ENCODE data around the gene TRIM42.

TRIM42 gene

DNA sequence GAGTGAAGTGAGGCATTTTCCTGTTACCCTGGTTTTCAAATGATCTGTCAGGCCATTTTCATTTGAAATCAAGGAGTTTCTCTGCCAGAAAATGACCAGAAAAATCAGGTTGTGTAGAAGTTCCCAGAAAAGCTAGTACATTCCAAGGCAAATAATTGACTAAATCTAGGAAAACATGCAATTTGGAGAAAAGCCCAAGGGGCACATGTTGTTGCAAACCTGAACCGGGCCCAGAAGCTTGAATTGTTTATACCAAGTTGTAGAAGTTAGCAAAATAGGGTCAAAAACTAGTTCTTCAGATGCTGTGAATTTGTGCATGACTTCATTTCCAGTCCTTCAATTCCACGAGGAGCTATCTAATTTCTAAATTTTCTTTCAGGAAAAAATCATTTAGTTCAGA is 31.0 kb downstream of the TRIM42 start:
- DNase-seq (ENCODE audit: low read depth) = no peak
- TF ChIP-seq, protein P1, sequence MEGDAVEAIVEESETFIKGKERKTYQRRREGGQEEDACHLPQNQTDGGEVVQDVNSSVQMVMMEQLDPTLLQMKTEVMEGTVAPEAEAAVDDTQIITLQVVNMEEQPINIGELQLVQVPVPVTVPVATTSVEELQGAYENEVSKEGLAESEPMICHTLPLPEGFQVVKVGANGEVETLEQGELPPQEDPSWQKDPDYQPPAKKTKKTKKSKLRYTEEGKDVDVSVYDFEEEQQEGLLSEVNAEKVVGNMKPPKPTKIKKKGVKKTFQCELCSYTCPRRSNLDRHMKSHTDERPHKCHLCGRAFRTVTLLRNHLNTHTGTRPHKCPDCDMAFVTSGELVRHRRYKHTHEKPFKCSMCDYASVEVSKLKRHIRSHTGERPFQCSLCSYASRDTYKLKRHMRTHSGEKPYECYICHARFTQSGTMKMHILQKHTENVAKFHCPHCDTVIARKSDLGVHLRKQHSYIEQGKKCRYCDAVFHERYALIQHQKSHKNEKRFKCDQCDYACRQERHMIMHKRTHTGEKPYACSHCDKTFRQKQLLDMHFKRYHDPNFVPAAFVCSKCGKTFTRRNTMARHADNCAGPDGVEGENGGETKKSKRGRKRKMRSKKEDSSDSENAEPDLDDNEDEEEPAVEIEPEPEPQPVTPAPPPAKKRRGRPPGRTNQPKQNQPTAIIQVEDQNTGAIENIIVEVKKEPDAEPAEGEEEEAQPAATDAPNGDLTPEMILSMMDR (conservative IDR thresholded peaks at IDR 0.05; ENCODE audit: low read length) = no peak

DNA sequence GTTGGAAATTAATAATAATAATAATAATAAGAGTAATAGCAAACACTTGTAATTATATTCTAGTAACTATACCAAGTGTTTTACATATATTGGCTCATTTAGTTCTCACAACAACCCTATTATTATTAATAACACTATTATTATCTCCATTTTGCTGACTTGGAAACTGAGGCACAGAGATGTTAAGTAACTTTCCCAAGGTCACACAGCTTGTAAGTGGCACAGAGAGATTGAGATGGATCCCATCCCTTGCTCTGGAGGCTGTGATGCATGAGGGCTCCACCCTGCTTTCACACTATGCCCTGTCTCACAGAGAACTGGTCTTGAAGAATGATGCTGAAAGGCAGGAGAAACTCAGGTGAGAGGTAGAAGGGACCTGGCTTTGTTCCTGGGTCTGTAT is 31.9 kb downstream of the TRIM42 start:
- H3K4me3 ChIP-seq (ENCODE audit: low read length) = no peak overlapping the region
- DNase-seq (ENCODE audit: low read depth) = no peak
- TF ChIP-seq, protein P1 (conservative IDR thresholded peaks at IDR 0.05; ENCODE audit: low read length) = no peak

More for the DNA sequence above, 31.0 kb downstream of the TRIM42 start:
- no peak overlapping the region for H3K4me3 ChIP-seq (ENCODE audit: low read length)

DNA sequence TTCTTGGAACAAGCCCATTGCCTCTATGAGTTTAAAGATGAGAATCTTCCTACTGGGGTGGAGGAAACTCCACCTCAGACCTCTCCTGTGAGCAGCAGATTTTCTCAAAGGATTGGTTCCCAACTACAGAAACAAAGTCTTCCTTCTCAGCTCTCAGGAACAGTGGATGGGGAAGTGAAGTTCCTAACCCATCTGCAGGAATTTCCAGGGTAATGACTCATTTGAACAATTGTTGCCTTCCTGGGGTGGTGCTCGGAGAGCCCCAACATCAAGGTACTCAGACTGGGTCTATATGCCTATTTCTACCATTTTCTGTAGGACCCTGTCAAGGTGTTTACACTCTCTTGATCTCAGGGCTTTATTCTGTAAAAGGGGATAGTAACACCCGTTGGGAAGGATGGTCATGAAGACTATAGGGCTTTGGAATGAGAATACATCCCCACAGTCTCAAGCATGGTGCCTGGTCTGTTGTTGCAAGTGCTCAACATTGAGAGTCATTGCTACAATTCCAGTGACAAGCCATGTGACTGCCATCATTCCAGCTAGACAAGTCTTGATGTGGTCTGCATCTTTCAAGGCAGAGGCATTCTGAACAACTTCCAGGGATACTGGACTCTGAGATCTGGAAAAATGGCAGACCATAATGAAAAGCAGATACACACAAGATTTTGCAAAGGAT is 33.0 kb downstream of the TRIM42 start:
- TF ChIP-seq, protein P1 (conservative IDR thresholded peaks at IDR 0.05; ENCODE audit: low read length) = no peak
- DNase-seq (ENCODE audit: low read depth) = no peak

DNA sequence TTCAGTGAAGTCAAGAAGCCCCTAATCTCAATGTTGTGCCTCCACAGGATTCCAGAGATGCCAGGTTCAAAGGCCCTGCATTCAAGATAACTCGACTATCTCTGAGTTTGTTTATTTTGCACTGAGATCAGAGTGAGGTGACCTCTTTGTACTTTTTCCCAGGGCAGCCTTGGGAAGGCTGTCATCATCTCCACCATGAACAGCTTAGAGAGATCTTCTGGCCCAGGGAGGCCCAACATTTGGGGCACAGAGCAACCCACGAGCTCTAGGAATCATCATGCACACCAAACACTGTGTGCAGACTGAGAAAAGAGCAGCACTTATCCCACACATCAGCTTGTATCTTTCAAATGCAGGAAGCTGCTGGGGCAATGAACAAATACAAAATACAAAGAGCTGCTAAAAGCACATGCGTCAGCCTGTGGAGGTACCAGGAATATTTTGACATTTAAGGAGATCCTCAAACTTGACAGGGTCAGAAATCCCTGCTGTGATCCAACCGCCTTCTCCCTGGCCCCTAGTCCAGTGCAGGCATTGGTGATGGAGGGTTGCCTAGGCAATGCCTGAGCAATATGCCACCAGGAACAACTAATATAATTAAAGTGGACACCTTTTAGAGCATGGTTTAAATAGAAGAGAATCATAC is 33.6 kb downstream of the TRIM42 start:
- DNase-seq (ENCODE audit: low read depth) = no peak
- TF ChIP-seq, protein P1 (conservative IDR thresholded peaks at IDR 0.05; ENCODE audit: low read length) = no peak
- no peak overlapping the region for H3K4me3 ChIP-seq (ENCODE audit: low read length)

More for the DNA sequence above, 33.0 kb downstream of the TRIM42 start:
- H3K4me3 ChIP-seq (ENCODE audit: low read length) = no peak overlapping the region

DNA sequence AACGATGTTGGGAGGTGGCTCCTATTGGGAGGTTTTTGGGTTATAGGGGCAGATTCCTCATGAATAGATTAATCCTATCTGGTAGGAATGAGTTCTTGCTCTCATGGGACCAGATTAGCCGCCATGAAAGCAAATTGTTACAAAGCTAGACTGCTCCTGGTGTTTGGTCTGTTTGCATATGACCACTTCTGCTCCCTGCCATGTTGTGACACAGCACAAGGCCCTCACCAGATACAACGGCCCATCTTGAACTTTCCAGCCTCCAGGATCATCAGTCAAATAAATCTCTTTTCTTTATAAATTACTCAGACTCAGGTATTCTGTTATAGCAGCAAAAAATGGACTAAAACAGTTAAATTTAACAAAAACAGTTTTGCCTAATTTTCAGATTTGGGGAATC is 34.4 kb downstream of the TRIM42 start:
- TF ChIP-seq, protein P1 (conservative IDR thresholded peaks at IDR 0.05; ENCODE audit: low read length) = no peak
- no peak for DNase-seq (ENCODE audit: low read depth)
- H3K4me3 ChIP-seq (ENCODE audit: low read length) = no peak overlapping the region

DNA sequence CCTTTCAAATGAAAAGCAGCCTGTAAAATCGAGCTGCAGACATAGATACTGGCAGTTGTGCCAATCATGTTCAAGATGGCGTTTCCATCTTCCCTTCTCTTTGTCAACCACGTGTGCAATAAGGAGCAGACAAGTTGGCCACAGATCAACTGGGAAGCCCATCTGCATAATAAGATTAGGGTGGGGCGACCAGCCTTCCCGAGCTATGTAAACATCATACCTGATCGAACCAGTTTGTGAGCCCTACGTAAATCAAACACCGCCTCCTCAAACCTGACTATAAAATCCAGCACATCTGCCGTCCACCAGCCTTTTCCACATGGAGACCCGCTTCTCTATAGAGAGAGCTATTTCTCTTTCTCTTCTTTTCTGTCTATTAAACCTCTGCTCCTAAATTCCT is 37.2 kb downstream of the TRIM42 start:
- TF ChIP-seq, protein P1 (conservative IDR thresholded peaks at IDR 0.05; ENCODE audit: low read length) = no peak
- H3K4me3 ChIP-seq (ENCODE audit: low read length) = no peak overlapping the region

DNA sequence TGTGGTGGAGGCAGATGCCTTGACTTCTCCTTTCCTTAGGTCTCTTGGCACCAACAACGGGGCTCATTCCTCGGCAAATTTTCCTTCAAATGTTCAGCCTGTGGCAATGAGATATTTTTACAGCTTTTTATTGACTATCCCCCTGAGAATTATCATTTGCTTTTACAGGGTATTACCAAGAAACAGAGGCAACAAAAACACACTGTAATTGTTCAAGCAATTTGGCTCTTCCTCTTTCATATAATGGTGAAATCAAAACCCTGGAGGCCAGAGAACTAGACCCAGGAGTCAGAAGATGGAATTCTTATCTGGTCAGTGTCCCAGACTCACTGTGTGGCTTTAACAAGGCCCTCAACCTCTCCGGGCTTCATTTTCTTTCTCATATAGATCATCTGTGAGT is 40.1 kb downstream of the TRIM42 start:
- H3K4me3 ChIP-seq (ENCODE audit: low read length) = no peak overlapping the region
- no peak for DNase-seq (ENCODE audit: low read depth)
- TF ChIP-seq, protein P1 (conservative IDR thresholded peaks at IDR 0.05; ENCODE audit: low read length) = no peak

More for the DNA sequence above, 37.2 kb downstream of the TRIM42 start:
- DNase-seq (ENCODE audit: low read depth) = no peak
